NB4 (cell line): Measurements from ENCODE around the gene HLCS.

Source experiments
- MYC ChIP-seq: IDR thresholded peaks from 2 replicates; pipeline ENCODE4 v1.6.1; 2011; ENCODE audit warnings: low read depth, low read length
- POLR2A ChIP-seq: IDR thresholded peaks from 2 replicates; pipeline ENCODE4 v1.6.1; 2011; ENCODE audit warnings: mild to moderate bottlenecking; ENCODE audit not compliant: insufficient read length; ENCODE audit errors: extremely low read depth
- TF ChIP-seq, protein P1 (sequence below): IDR thresholded peaks from one replicate; pipeline ENCODE4 v1.5.1; 2012; ENCODE audit warnings: low read depth, low read length
- TF ChIP-seq, protein P2 (sequence below): IDR thresholded peaks from 2 replicates; pipeline ENCODE4 v1.6.1; 2011; ENCODE audit warnings: low read depth, low read length

DNA sequence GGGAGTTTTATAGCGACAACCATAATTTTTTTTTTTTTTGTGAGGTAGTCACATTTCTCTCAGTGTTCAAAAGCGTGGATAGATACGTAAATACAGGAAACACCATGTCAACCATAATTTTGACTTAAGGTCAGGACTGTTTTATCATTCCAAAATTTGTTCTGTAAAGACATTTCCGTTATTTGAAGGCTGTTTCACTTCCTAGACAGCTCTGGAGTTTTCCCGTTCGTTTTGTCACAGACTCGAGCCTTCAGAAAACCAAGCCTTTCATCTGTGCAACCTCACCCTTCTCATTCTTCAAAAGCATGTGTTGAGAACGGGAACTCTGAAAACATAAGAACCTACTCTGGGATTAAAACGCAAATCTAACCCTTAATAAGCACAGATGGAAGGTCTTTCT is 249.6 kb downstream of the HLCS start:
- TF ChIP-seq, protein P1, sequence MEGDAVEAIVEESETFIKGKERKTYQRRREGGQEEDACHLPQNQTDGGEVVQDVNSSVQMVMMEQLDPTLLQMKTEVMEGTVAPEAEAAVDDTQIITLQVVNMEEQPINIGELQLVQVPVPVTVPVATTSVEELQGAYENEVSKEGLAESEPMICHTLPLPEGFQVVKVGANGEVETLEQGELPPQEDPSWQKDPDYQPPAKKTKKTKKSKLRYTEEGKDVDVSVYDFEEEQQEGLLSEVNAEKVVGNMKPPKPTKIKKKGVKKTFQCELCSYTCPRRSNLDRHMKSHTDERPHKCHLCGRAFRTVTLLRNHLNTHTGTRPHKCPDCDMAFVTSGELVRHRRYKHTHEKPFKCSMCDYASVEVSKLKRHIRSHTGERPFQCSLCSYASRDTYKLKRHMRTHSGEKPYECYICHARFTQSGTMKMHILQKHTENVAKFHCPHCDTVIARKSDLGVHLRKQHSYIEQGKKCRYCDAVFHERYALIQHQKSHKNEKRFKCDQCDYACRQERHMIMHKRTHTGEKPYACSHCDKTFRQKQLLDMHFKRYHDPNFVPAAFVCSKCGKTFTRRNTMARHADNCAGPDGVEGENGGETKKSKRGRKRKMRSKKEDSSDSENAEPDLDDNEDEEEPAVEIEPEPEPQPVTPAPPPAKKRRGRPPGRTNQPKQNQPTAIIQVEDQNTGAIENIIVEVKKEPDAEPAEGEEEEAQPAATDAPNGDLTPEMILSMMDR = no peak
- no peak for TF ChIP-seq POLR2A
- TF ChIP-seq, protein P2, sequence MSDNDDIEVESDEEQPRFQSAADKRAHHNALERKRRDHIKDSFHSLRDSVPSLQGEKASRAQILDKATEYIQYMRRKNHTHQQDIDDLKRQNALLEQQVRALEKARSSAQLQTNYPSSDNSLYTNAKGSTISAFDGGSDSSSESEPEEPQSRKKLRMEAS = no peak
- TF ChIP-seq MYC = no peak
